GM18508 (cell line): ENCODE data around the gene CHST3.

Experiments used
- ATAC-seq: cut with Tn5 transposase; IDR thresholded peaks from one replicate; pipeline ENCODE4 v1.9.1; 2021; ENCODE audit warnings: moderate number of reproducible peaks; ENCODE audit not compliant: insufficient read depth, unreplicated experiment

CHST3 gene

GRCh38 chr10:72008096-72008981, 44.1 kb downstream of the CHST3 start:
- ATAC-seq: no peak

- ATAC-seq: no peak
These were observed 44.8 kb downstream of the CHST3 start for GRCh38 chr10:72009051-72009424.

- ATAC-seq: no peak
These were observed 45.4 kb downstream of the CHST3 start for GRCh38 chr10:72009425-72010081.

- no peak for ATAC-seq
These were observed 46.2 kb downstream of the CHST3 start for GRCh38 chr10:72010234-72010973.

DNA sequence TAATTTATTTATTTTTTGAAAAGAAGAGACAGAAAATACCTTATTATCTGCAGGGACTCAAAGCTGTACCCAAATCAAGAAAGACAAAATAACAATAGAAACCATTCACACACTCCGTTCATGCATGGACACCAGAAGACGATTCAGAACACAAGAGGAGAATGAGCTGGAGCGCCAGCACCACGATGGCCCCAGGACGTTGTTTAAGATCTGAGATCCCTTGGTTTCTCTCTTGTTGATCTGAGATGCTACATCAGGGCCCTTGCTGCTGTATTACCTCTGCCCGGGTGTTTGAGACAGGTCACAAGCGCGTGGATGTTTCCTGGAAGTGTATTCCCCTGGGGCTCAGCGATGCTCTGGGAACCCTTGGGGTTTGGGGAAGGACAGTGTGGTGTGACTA, 46.8 kb downstream of the CHST3 start:
- no peak for ATAC-seq

DNA sequence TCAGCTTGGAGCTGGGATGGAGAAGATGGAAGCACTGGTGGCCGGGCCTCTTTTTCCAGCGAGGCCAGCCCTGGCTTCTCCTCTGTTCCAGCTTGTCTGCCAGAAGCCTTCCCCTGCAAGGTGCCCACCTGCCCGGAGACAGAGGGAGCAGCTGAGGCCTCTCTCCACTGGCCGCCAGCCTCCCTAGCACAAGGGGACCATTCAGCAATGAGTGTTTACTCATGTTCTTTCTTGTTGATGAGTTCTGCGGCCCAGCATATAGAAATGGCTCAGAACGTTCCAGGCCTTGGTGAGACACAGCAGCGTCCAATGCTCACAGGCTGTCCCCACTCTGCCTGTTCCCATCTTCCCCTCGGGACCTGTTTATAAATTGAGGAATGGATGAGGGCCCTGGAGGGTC, 47.3 kb downstream of the CHST3 start:
- ATAC-seq: no peak

DNA sequence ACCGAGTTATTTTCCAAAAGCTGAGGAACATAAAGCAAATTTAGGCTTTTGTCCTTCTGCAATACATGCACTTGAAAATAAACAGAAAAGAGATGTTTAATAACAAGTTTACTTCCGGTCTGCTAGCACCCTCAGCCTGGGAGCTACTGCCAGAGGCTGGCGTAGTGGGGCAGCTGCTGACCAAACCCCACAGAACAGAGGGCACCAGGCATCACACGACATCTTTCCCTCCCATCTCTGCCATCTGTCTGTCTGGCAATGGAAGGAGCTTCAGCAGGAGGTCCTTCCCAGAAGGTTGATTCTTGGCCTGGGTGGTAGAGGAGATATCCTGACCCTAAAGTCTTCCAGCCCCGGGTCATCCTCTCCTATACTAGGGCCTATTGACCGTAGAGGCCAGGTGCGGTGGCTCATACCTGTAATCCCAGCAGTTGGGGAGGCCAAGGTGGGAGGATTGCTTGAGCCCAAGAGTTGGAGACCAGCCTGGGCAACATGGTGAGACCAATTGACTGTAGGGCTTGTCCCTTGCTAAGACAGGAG, 47.8 kb downstream of the CHST3 start:
- ATAC-seq: no peak

DNA sequence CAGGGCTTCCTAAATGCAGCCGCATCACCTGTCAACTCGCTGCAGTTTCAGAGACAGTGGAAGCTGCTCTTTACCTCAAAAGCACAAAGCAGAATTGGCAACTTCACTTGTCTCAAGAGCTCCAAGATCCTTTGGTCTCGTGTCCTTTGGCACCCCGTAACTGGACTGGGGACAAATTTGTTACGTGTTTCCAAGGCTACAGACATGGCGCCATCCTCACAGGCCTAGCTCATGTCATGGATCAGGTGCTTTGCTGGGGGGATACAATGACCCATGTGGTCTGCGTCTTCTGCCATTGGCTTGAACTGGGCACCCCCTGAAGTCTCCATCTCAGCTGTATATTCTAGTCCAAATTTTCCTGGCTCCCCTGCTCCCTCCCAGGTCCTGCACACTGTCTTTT, 48.6 kb downstream of the CHST3 start:
- ATAC-seq: no peak

DNA sequence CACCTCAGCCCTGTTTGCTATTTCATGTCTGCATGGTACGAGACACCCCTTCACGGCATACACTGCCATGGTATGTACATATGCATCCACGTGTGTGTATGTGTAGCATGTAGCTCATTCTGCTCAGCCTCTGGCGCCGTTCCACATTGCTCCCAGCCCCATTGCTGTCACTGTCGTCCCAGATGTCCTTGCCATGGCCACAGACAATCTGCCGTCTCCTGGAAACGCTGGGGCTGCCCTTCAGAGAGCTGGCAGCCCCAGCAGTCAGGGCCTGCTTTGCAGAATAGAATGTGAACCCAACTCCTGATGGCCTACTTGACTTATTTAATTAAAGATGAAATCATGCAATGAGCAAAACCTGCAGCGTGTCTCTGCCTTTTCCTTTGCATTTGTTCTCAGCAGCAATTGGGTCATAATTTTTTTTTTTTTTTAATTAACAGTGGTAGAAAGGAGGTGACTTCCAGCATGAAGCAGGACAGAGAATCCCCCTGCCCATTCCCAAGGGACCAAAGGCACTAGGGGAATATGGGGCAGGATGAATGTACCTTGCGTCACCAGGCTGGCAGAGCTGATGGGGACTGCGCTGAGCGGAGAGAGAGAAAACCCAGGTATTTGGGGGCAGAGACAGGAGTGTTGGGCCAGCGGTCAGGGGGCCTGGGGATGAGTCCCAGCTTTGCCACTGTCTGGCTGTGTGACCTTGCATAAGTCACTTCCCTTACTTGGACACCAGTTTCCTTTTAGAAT, 49.2 kb downstream of the CHST3 start:
- no peak for ATAC-seq

DNA sequence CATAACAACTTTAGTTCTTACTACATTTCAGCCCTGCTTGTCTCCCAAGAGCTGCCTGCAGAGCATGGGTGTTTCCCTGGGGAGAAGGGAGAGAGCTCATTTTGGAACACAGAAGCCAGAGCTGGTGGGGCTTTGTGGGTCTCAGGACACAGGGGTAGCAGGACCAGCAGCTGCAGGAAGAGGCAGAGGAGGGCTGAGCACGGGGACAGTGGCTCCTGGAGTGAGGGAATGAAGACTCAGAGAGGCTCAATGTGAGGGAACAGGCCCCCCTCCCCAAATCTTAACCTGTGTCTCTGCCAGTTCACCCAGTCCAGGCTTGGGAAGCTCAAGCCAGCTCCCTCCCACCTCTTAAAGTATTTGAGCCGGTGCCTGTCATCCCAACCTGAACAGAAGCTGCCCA, 50.0 kb downstream of the CHST3 start:
- ATAC-seq: no peak

DNA sequence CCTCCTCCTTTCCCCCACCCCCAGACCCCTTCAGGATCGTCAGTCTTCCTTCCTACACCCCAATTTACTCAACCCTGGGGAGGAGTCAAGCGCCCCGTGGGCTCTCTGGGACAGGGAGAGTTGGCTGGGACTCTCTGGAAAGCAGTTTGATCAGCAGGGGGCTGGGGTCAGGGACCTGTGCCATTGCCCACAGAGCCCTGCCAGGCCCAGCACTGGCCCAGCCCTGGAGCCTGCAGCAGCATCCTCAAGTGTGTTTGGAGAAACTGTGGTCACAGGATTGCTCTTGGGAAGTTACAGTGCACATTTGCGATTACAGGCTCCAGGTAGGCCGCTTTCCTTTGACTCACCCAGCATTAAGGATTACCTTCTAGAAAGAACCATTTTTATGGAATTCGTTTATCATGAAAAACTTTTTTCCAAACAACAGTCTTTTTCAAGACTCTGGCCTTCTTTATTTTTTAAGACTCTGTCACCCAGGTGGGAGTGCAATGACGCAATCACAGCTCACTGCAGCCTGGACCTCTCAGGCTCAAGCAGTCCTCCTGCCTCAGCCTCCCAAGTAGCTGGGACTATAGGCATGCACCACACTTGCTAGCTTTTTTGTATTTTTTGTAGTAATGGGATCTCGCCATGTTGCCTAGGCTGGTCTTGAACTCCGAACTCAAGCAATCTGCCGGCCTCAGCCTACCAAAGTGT, 50.7 kb downstream of the CHST3 start:
- ATAC-seq: no peak

DNA sequence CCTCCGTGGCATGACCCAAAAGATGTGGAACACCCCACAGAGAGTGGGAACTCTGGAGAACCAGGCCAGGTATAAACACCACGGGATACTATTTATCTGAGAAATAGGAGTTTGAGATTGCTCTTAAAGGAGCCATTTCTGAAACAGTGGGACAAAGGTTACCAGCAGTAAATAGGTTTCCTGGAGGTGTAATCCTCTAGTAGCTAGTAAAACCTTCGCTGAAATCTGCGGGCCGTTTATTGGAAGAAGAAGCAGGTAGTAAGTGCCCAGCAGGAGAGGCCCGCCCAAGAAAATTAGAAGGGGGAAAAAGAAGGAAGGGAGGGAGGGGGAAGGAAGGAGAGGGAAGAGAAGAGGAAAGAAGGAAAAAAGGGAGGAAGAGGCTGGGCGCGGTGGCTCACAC, 51.6 kb downstream of the CHST3 start:
- no peak for ATAC-seq

DNA sequence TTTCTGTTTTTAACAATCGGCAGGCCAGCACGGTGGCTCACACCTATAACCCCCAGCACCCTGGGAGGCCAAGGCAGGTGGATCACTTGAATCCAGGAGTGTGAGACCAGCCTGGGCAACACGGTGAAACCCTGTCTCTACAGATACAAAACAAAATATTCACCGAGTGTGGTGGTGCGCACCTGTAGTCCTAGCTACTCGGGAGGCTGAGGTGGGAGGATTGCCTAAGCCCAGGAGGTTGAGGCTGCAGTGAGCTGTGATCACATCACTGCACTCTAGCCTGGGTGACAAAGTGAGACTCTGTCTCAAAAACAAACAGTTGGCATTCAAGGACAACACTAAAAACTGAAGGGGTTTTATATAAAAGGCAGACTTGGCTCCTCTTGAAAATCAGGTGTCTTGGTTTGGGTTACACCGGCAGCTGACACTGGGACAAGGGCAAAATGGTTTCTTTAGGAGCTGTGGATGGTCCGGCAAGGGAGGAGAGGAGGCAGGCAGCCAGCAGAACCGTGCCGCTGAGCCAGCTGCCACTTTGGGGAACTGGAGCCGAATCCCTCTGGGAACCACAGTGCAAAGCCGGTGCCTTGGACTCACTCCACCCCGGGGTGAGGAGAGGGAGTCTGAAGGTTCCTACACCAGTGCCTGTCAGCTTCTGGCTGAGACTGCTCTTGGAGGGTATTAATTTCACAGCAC, 52.6 kb downstream of the CHST3 start:
- ATAC-seq: no peak

- ATAC-seq: no peak
These were observed 55.1 kb downstream of the CHST3 start for GRCh38 chr10:72019085-72019876.

DNA sequence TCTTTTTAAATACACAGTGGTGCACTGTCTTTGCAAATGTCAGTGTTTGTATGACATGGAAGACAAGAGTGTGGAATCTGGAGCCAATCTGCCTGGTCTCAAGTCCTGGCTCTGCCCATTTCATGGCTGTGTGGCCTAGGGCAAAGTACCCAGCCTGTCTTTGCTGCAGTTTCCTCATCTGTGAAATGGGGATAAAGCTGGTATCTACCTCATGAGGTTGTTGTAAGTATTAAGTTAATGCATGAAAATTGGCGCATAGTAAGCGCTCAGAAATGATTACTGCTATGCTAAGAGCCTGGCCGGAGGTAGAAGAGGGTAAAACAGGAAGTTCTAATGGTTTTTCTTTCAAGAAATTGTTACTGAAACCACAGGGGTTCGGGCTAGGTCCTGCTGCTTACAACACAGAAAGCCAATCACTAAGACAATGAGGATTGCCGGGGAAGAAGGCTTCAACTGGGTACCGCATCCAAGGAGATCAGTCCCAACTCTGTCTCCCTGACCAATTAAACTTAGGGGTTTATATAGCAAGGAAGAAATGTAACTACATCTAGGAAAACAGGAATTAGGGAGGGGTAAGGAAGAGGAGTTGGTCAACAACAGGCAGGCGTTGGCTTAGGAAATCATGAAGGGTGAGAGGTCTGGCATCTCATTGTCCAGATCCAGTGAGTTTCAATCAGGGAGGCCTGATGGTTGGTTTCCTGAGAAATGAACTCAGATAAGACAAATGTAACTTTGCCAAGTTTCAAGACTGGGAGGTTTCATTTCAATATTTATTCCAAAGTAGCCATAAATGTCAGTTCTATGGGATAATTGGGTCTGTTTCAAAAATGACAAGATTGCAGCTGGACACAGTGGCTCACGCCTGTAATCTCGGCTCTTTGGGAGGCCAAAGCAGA, 57.0 kb downstream of the CHST3 start:
- no peak for ATAC-seq

DNA sequence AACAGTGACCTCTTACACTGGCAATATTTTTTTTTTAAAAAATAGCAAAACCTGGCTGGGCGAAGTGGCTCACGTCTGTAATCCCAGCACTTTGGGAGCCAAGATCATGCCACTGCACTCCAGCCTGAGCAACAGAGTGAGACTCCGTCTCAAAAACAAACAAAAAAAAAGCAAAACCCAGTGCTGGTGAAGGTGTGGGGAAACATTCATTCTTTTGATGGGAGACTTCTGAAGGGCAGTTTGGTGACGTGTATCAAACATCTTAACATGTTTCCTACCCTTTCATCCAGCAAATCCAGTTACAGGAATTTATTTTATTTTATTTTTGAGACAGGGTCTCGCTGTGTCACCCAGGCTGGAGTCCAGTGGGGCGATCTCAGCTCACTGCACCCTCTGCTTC, 58.0 kb downstream of the CHST3 start:
- no peak for ATAC-seq

DNA sequence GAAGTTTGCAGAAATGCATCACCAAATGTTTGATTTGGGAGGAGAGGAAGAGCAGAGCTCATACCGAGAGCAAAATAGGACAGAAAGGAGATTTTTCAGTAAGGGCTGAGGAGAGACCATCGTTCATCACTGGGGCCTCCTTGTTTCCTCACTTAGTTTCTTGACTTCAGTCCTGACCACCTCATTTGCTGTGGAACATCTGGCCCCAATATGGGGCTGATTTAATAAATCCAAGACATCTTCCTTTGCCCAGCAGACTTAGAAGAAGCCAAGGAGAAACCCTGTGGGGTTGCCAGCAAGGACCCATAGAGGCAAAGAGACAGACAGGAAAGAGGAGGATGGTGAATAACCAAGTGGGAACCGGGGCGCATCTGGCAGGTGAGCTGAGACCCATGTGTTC, 60.4 kb downstream of the CHST3 start:
- no peak for ATAC-seq
